HG03095 (cell line): Measurements from ENCODE around the gene STAP2.
"Not testable (repeated sequence)": the region's sequence is repeated elsewhere in the genome, so short reads cannot be mapped to it uniquely, and the experiment has no call there.

Experiments used
- ATAC-seq: cut with Tn5 transposase; IDR thresholded peaks from one replicate; pipeline ENCODE4 v1.9.1; 2021; ENCODE audit warnings: moderate library complexity; ENCODE audit not compliant: unreplicated experiment

The STAP2 gene

GRCh38 chr19:4358709-4359626 lies 20.3 kb upstream of the STAP2 start:
- ATAC-seq: no peak

DNA sequence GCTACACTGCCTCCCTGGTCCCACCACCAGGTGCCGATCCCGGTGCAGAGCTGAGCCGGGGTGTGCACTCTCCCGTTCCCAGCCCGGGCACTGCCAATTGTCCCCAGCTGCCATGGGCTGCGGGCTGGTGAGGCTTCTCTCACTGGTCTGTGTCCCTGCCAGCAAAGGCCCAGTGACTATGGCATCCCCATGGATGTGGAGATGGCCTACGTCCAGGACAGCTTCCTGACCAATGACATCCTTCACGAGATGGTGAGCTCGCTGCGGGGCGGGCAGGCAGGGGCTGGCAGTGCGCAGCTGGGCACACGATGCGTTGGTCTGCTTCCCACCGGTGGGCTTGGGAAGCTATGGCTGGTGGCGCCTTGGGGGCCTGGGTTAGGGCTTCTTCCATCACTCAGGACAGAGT lies 19.3 kb upstream of the STAP2 start:
- no peak for ATAC-seq

DNA sequence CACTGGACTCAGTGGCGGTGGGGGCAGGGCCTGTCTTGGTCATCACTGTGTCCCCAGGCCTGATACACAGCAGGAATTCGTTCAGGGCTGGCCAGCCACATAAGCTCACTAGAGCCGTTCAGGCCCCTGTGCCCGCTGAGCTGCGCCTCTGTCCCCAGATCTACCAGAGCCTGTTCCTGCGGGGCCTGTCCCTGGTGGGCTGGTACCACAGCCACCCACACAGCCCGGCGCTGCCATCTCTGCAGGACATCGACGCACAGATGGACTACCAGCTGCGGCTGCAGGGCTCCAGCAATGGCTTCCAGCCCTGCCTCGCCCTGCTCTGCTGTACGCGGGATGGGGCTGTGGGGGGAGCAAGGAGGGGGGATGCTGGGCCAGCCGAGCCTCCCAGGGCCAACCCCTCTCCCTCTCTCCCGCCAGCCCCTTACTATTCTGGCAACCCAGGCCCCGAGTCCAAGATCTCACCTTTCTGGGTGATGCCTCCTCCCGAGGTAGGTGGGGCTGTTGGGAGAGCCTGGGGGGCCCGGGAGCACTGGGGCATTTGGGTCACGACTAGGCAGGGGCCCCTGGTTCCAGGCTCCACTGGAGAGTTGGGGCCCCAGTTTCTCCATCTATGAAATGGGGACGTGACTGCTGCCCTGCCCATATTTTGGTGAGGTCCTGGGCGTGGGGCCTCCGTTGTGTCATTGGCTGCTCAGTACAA lies 18.6 kb upstream of the STAP2 start:
- no peak for ATAC-seq

DNA sequence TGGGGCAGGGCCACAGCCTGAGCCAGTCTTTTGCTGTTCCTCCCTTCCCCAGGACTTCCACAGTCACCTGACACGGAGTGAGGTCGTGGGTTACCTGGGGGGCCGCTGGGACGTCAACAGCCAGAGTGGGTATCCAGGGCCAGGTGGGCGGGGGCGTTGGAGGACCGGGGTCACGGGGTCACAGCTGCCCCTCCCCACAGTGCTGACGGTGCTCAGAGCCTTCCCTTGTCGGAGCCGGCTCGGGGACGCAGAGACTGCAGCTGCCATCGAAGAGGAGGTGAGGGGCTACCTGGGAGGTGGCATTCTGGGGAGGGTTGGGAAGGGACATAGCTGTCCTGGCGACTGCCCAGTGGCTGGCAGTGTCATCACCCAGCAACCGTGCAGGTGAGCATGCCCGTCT lies 16.3 kb upstream of the STAP2 start:
- ATAC-seq: no peak

DNA sequence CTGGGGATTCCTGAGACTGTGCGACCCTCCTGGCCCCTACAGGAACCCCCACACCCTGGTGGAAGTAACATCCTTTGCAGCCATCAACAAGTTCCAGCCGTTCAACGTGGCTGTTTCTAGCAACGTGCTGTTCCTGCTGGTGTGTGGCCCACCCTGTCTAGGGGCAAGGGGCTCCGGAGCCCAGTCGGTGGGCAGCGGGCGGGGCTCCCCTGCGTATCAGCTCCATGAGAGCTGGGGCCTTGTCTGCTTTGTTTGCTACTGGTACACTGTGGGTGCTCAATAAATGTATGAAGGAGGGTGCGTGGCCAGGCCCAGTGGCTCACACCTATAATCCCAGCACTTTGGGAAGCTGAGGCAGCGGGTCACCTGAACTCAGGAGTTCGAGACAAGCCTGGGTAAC lies 15.7 kb upstream of the STAP2 start:
- ATAC-seq: no peak

DNA sequence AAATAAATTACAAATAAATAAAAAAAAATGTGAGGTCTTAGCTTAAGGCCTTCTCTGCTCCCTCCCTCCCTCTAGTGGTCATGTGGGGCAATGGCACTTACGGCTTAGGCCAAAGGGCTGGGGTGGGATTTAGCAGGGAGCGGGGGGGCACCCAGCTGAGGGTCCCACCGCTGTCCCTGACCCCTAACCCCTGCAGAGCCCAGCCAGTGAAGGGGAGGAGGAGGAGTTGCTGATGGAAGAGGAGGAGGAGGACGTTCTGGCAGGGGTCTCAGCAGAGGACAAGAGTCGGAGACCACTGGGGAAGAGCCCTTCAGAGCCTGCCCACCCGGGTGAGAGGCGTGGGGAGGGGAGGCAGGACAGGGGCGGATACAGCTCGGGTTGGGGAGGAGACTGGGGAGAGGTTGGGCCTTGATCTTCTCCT lies 14.1 kb upstream of the STAP2 start:
- ATAC-seq: no peak

DNA sequence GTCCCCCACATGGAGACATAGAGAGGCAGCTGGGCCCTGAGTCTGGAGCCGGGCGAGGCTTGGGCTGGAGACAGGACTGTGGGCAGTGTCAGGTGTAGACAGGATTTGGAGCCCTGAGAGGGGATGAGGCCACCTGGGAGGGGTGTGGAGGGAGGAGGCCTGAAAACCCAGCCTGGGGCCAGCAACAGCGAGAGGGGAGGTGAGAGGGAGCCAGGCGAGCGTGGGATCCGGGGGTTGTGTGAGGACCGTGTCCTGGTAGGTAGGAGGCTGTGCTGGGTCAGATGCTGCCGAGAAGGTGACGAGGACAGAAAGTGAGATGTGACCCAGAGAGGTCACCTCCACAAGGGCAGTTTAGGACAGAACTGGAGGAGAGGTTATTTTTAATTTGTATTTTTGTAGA lies 12.1 kb upstream of the STAP2 start:
- ATAC-seq: no peak

DNA sequence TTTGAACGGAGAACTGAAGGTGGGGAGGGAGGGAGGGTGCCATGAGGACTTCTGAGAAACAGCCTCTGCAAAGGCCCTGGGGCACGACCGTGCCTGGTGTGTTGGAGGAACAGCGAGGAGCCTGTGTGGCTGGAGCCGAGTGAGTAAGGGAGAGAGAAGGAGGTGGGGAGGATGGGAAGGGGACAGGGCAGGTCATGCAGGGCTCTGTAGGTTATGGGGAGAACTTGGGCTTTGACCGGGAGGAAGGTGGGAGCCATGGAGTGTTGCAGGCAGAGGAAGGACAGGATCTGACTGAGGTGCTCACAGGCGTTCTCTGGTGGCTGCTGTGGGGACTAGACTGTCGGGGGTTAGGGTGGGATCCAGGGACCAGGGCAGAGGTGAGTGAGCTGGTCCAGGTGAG lies 11.5 kb upstream of the STAP2 start:
- no peak for ATAC-seq

DNA sequence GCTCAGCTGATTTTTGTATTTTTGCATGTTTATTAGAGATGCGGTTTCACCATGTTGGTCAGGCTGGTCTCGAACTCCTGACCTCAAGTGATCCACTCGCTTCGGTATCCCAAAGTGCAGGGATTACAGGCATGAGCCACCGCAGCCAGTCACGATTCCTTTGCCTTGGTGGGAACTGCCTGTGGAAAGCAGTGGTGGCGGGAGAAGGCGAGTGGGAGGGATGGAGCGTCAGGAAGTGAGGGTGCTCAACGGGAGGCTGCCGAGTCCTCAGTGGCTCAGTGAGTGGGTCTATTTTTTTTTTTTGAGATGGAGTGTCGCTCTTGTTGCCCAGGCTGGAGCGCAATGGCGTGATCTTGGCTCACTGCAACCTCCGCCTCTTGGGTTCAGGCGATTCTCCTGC lies 10.6 kb upstream of the STAP2 start:
- not testable (repeated sequence) for ATAC-seq

- ATAC-seq: no peak
Measured at GRCh38 chr19:4347521-4347920, 8.9 kb upstream of the STAP2 start.

- ATAC-seq: no peak
Measured at GRCh38 chr19:4346020-4346383, 7.4 kb upstream of the STAP2 start.

DNA sequence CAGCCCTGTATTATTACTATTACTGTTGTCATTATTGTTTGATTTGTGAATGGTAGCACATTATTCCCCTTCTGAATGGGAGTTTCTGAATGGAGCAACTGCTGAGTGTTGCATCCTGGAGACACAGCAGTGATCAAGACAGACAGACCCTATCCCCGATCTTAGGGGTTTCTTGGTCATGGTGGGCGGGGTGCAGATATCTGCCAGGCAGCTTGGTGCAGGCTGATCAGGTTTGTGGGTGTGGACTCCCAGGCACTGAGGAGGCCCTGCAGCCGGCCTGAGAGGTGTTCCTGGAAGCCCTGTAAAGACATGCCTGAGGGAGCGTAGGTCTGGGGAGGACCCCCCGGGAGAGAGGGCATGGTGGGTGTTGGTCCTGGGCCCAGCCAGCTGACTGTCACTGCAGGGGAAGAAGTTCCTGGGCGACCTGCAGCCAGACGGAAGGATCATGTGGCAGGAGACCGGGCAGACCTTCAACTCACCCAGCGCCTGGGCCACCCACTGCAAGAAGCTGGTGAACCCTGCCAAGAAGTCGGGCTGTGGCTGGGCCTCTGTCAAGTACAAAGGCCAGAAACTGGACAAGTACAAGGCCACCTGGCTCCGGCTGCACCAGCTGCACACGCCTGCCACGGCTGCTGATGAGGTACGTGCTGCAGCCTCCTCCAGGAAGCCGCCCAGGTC lies 6.9 kb upstream of the STAP2 start:
- ATAC-seq: no peak

DNA sequence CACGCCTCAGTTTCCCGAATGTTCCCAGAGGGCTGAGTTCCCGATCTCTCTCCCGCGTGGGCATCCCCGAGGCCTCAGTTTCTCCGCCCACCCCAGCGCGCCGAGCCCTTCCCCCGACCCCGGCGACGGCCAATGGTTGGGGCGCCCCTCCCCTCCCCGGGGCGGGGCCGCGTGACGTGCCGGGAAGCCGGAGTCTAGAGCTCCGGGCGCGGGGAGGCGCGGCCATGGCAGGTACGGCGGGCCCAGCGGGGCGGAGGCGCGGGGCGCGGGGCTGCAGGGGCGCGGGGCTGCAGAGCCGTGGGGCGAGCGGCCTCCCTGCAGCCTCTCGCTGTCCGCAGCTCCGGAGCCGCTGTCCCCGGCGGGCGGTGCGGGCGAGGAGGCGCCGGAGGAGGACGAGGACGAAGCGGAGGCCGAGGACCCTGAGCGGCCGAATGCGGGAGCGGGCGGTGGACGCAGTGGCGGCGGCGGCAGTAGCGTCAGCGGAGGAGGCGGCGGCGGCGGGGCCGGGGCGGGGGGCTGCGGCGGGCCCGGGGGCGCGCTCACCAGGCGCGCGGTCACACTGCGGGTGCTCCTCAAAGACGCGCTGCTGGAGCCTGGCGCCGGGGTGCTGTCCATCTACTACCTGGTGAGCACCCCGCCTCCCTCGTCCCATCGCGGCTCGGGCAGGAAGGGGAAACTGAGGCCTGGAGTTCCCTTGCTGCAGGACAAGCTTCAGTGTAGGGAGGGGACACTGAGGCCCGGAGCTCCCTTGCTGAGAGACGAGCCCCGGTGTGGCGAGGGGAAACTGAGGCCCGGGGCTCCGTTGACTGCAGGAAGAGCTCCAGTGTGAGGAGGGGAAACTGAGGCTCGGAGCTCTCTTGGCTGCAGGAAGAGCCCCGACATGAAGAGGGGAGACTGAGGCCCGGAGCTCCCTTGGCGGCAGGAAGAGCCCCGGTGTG lies 5.0 kb upstream of the STAP2 start, which contains the start of gene MPND:
Gene MPND, plus strand, starts transcription at position 193 of the 938 bp plus-strand sequence. Its CDS starts 32 bp downstream, at position 225.
- ATAC-seq: peak; percentile 48

GRCh38 chr19:4342615-4343369 lies 4.2 kb upstream of the STAP2 start:
- ATAC-seq: peak; percentile 79

- ATAC-seq: no peak
Measured at GRCh38 chr19:4342314-4342614, 3.6 kb upstream of the STAP2 start.

DNA sequence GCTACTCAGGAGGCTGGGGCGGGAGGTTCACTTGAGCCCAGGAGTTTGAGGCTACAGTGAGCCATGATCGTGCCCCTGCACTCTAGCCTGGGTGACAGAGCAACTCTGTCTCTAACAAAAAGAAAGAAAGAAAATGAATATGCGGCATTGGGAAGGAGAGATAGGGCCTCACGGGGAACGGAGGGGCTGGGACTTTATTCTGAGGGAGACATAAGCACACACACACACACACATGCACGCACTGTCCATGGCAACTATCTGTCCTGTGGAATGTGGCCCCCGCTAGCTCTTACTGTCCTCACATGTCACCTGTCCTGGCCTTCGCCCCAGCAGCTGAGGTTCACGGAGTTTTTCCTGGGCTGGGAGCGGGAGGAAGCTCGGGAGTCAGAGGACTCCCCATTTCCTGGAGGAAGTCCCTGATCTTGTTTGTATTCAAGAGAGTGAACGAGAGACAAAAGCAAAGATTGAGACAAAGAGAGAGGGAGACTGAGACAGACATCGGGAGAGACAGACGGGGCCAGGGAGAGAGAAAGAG lies 654 bp downstream of the STAP2 start:
- no peak for ATAC-seq

DNA sequence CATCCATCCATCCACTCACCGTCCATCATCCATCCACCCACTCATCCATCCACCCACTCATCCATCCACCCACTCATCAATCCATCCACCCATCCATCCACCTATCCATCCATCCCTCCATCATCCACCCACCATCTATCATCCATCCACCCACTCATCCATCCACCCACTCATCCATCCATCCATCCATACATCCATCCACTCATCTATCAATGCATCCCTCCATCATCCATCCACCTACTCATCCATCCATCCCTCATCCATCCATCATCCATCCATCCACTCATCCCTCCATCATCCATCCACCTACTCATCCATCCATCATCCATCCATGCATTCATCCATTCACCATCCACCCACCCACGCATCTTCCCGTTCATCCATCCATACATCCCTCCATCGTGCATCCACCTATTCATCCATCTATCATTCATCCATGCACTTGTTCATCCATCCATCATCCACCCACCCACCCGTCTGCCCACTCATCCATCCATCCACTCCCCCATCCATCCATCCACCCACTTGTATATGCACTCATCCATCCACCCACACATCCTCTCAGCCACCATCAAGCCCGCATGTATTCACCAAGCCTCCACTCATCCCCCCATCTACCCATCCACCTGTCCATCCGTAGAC lies 3.6 kb downstream of the STAP2 start:
- ATAC-seq: no peak

- no peak for ATAC-seq
Measured at GRCh38 chr19:4329858-4330257, 8.8 kb downstream of the STAP2 start.

- ATAC-seq: not testable (repeated sequence)
Measured at GRCh38 chr19:4328991-4329681, 9.5 kb downstream of the STAP2 start.
